ENCODE data around the gene RCAN1.

The RCAN1 gene

DNA sequence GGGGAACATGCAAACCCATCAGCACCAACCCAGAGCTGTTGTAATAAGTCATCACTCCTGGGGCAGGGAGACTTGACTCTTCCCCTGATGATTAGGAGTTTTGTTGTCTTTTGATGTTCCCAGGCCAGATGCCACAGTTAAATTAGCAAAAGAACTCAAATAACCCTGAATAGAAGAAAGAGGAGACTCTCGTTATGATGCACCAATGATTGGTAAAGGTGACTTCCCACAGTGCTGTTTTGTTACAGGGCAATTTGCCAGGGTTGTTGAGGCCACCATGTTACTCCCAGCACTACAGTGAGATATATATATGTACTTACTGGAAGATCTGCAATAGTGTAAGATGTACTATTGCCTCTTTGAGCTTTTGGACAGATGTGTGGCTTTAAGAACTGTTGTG is 24.3 kb upstream of the RCAN1 start:
- H3K4me3 ChIP-seq (replicated peaks in 1 of 2; ENCODE audit: low read depth in 2 of 2, low read length in 2 of 2): no peak overlapping the region
- DNase-seq (ENCODE audit: low read depth in 2 of 2): no peak
- TF ChIP-seq, protein P1, sequence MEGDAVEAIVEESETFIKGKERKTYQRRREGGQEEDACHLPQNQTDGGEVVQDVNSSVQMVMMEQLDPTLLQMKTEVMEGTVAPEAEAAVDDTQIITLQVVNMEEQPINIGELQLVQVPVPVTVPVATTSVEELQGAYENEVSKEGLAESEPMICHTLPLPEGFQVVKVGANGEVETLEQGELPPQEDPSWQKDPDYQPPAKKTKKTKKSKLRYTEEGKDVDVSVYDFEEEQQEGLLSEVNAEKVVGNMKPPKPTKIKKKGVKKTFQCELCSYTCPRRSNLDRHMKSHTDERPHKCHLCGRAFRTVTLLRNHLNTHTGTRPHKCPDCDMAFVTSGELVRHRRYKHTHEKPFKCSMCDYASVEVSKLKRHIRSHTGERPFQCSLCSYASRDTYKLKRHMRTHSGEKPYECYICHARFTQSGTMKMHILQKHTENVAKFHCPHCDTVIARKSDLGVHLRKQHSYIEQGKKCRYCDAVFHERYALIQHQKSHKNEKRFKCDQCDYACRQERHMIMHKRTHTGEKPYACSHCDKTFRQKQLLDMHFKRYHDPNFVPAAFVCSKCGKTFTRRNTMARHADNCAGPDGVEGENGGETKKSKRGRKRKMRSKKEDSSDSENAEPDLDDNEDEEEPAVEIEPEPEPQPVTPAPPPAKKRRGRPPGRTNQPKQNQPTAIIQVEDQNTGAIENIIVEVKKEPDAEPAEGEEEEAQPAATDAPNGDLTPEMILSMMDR (IDR thresholded peaks at IDR 0.05; ENCODE audit: low read depth, low read length): no peak

DNA sequence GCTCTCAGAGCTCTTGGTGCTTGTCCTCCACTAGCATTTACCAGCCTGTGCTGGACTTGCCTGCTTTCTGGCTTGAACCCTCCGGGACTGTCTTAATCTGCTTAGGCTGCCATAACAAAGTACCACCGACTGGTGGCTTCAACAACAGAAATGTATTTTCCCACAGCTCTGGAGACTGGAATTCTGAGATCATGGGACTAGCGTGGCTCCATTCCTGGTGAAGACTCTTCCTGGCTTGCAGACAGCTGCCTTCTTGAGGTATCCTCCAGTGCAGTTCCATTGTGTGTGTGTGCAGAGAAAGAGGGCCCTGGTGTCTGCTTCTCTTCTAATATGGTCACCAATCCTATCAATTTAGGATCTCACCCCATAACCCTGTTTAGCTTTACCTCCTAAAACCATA is 22.0 kb upstream of the RCAN1 start:
- H3K4me3 ChIP-seq (replicated peaks in 1 of 2; ENCODE audit: low read depth in 2 of 2, low read length in 2 of 2): no peak overlapping the region
- TF ChIP-seq, protein P1 (IDR thresholded peaks at IDR 0.05; ENCODE audit: low read depth, low read length): no peak
- DNase-seq (ENCODE audit: low read depth in 2 of 2): no peak

DNA sequence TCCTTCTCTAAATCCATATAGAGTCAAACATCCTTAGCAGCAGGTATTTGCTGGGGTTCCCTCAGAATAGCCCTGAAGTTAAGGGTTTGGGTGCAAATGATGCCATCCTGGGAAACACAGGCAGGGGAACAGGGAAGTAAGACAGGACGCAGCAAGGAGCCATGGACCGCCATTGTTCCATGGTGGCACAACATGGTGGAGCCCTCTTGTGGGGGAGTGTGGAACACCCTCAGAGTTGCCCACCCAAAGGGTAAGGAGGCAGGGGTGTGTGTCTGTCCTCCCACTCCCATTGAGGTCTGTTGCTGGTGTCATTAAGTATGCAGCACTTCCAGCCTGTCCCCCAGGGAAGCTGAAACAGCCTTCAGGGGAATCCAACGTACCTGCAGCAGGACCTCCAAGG is 20.4 kb upstream of the RCAN1 start:
- no peak for DNase-seq (ENCODE audit: low read depth in 2 of 2)
- no peak overlapping the region for H3K4me3 ChIP-seq (replicated peaks in 1 of 2; ENCODE audit: low read depth in 2 of 2, low read length in 2 of 2)
- TF ChIP-seq, protein P1 (IDR thresholded peaks at IDR 0.05; ENCODE audit: low read depth, low read length): peak; percentile 19

DNA sequence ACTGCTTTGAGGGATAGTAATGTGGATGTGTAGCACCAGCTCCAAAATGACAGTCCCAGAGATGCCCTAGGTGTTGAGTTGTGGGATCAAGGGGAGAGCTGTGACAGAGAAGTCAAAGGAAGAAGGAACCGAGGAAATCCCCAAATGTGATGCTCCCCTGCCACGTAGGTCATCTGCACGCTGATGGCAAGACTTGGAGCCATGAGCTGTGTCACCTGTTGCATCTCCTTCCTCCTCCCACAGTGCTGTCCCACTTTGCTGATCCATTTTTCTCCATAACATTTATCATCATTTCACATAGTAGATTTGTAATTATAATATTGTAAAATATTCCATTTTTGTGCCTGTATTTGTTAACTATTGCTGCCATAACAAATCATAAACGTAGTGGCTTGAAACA is 17.6 kb upstream of the RCAN1 start:
- no peak for DNase-seq (ENCODE audit: low read depth in 2 of 2)
- no peak overlapping the region for H3K4me3 ChIP-seq (replicated peaks in 1 of 2; ENCODE audit: low read depth in 2 of 2, low read length in 2 of 2)
- TF ChIP-seq, protein P1 (IDR thresholded peaks at IDR 0.05; ENCODE audit: low read depth, low read length): no peak

DNA sequence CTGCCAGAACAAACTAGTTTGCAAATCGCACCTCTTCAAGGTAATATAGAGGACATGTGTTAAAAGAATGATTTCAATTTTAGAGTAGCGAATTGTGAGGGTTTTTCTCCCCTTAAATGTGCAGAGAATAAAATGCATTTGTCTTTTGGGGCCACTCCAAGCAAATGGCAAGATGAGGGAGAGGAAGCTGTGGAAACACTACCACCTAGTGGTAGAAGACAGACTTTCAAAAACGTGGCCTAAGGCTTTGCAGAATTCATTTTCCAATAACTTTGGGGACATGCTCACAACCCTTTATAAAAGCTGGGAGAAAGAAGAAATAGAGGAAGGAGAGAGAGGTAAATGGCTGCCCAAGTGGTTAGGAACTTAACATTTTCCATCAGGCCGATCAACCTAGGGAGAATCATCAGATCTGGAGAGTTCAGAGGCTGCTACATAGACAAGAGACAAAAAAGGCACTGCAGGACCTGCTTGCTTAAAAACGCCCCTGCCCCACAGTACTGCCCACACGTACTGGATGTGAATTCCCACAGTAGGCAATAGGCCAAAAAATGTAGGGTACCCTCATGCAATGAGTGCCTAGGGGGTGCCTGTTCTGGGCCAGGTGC is 15.7 kb upstream of the RCAN1 start:
- no peak overlapping the region for H3K4me3 ChIP-seq (replicated peaks in 1 of 2; ENCODE audit: low read depth in 2 of 2, low read length in 2 of 2)
- DNase-seq (ENCODE audit: low read depth in 2 of 2): peak; percentile 70 to 74
- TF ChIP-seq, protein P1 (IDR thresholded peaks at IDR 0.05; ENCODE audit: low read depth, low read length): peak; percentile 70

DNA sequence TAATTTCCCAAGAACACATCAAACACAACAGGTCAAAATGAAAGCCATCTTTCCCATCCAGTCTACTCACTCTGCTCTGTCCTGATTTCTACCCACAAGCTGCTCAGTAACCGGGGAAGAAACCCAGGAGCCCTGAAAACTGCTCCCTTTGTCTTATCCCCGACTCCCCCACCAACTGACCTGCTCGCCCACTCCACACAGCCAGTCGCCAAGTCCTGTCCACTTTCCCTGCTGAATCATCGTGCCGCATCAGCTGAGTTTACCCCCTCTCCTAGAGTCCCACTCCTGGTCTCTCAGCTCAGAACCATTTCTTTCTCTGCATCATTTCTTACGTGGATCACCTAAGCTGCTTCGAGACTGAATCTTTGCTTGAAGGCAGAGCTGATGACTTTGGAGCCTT is 11.2 kb upstream of the RCAN1 start:
- H3K4me3 ChIP-seq (replicated peaks in 1 of 2; ENCODE audit: low read depth in 2 of 2, low read length in 2 of 2): no peak overlapping the region
- DNase-seq (ENCODE audit: low read depth in 2 of 2): no peak
- TF ChIP-seq, protein P1 (IDR thresholded peaks at IDR 0.05; ENCODE audit: low read depth, low read length): no peak

DNA sequence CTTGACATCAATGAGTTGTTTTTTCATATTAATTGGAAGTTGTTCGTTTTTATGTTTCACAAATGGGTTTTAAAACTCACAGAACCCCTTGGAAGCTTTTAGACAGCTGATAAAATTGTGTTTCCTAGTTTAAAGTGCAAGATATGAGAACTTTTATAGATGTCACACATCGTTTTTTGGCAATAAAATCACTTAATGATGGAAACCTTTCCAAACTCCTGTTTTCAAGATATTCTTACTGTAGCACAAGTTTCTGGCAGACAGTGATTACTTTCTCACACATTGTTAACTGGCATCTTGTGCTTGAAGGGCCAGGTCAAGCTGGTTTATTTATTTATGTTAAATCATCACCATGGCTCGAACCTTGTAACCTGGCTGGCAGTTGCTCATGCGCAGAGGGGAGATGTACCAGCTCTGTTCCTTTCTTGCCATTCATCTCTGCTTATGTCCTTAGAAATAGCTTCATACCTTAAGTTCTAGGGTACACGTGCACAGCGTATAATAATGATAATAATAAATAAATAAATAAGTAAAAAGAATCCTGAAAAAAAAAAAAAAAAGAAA is 10.2 kb upstream of the RCAN1 start:
- TF ChIP-seq, protein P1 (IDR thresholded peaks at IDR 0.05; ENCODE audit: low read depth, low read length): no peak
- H3K4me3 ChIP-seq (replicated peaks in 1 of 2; ENCODE audit: low read depth in 2 of 2, low read length in 2 of 2): no peak overlapping the region
- no peak for DNase-seq (ENCODE audit: low read depth in 2 of 2)
